Measurements from ENCODE around the gene LRRC28.
A peak's percentile ranks its signal among the peaks of the same experiment; 100 is the strongest.

The LRRC28 gene

DNA sequence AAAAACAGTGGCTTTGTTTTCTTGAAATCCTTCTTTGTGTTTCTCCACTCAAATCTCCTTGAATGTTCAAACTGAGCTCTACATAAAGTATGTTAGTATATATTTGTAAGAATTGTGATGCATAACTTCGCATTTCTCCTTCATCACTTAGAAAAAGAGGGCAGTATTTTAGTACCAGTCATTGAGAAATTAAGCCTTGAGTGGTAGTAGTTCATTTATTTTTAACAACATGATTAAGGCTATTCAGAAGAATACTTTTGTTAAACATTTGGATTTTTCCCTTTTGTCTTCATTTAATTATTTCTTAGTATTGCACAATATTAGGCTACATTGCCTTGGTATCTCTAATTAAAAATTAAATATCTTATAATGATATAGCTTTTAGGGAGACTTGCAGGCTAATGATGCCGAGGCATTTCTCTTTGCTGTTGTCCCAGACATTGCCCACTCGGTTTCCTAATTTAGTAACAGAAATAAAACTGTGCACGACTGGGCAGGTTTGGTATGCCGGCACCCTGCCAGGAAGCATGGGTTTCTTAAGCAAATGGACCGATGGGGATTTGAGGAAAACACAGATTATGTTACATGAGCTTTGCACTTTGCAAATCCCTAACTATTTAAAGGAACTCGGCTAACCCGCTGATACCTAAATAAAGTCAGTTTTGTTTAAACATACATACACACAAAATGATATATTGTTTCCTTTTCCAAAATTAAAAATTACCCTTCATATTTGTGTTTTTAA, 54.7 kb downstream of the LRRC28 start:
- no peak for DNase-seq (ENCODE audit: low read depth, low spot score)

- DNase-seq (ENCODE audit: low read depth, low spot score), result no peak
These were observed 55.5 kb downstream of the LRRC28 start for GRCh38 chr15:99306694-99307338.

- DNase-seq (ENCODE audit: low read depth, low spot score), result no peak
These were observed 56.5 kb downstream of the LRRC28 start for GRCh38 chr15:99307735-99308134.

DNA sequence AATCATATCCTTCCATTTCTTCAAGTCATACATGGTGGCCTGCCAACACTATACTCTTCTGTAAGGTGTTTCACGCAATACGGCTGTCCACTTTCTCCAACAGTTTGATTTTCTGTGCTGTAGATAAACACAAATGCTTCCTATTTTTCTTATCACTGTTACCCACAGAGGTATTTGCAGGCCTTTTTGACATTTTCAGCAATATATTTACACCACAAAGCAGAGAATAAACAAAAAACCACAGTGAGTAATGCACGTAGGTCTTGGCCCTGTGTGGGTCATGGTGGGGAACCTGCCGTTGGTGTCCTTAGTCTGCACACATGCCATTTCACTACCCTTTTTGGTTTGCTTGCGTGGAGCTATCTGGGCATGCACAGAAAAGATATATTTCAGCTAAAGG, 59.5 kb downstream of the LRRC28 start:
- DNase-seq (ENCODE audit: low read depth, low spot score), result no peak

DNA sequence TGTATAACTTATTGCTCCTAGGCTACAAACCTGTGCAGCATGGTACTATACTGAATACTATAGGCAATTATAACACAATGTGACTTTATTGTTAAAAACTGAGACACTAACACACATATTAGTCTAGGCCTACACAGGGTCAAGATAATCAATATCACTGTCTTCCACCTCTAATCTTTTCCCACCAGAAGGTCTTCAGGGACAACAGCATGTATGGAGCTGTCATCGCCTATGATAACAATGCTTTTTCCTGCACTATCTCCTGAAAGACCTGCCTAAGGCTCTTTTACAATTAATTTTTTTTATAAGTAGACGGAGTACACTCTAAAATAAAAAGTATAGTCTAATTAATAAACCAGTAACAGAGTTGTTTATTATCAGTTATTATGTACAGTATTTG, 60.9 kb downstream of the LRRC28 start:
- DNase-seq (ENCODE audit: low read depth, low spot score), result no peak

- DNase-seq (ENCODE audit: low read depth, low spot score), result no peak
These were observed 61.5 kb downstream of the LRRC28 start for GRCh38 chr15:99312794-99313193.

- DNase-seq (ENCODE audit: low read depth, low spot score), result peak; percentile 12
These were observed 64.4 kb downstream of the LRRC28 start for GRCh38 chr15:99315636-99316035.

DNA sequence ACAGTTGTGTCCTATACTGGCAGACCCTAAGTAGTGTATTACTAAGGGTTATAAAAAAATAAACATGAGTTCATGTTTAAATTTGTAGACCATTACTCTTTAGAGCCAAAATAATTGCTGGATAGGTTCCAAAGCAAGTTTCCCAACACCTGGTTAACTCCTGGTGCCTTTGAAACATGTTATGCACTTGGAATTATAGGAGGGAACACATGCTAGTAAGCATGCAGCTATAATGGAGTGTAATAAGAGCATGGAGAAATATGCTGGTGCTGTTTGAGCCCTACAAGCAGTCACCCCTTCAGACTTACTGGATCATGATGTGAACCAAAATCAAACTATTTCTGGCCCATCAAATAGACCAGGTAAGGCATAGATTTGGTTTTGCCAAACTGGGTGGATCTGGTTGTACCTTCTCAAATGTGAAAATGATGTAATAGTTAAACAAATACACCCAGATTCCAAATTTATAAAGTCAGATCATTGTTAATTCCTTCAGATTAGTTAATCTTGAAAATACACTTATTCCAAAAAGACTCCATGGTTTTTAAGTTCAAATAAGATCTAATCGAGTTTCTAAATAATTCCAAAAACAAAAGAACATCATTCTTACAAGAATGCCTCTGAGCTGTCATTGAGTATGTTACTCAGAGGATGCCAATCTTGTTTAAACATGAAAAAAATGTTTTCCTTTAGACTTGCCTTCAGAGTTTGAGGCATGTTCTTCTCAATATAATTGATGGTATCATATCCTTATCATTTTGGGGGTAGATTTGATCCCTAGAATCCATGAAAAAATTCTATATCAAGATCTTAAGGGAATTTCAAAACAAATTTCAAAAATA, 69.3 kb downstream of the LRRC28 start:
- DNase-seq (ENCODE audit: low read depth, low spot score), result no peak

DNA sequence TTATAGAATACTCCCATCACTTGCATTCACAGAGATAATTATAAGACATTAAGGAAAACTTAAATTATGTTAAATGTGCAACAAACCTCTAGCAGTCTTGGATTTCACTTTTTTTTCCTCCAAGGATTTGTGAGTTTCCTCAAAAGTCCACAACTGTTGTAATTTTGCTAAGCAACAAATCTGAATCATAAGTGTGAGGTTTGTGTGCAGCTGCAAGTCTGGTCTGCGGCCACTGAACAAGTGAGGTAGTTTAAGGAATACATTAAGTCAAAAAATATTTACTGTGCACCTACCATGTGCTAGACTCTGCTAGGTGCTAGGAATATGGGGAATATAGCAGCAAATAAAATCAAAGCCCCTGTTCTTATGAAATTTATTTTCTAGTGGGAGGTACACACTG, 70.2 kb downstream of the LRRC28 start:
- no peak for DNase-seq (ENCODE audit: low read depth, low spot score)

DNA sequence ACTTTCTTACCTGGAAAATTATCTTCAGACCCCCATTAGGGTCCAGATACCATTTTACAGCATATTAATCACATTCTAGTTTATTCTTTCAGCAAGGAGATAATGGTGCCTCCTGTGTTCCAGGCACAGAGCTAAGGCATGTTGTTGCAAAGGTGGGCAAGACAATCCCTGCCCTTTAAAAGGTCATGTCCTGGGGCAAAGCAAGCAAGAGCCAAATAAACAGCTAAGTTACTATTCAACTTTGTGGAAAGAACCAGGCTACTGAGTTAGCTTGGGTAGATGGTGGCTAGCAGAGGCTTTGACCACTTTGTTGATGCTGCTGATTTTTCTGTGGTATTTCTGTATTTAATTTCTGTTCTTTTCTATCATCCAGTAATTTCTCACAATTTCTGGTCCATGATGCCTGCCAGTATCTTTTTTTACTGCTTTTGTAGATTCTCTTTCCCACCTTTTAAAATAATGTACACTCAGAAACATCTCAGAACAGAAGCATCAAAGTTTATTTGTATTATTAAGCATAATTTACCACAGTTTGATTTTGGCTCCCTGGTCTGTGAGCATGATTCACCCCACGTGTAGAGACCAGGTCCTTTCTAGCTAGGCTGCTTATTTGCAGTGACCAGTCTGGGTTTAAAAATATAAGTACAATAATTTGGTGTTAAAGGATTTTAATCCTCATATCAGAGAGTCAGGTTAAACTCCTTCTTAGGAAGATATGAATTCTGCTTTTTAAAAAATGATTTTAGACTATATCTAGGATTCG, 71.5 kb downstream of the LRRC28 start:
- no peak for DNase-seq (ENCODE audit: low read depth, low spot score)

DNA sequence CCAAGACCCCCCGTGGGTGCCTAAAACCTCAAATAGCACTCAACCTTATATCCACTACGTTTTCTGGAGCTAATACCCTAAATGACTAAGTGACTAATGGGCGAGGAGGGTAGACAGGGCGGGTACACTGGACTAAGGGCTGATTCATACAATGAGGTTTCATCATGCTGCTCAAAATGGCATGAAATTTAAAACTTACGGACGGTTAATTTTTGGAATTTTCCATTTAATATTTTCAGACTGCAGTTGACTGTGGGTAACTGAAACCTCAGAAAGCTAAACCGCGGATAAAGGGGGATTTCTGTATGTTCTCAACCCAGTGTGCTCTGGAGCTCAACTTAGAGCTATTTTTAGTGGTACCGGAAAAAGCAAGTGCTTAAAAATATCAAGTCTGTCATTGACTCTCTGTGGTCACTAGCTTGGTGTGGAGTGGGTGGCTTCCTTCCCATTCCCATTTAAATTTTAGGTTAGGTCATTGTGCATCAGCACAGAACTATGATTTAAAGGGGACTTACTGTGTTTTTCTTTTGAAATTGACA, 72.9 kb downstream of the LRRC28 start:
- no peak for DNase-seq (ENCODE audit: low read depth, low spot score)

DNA sequence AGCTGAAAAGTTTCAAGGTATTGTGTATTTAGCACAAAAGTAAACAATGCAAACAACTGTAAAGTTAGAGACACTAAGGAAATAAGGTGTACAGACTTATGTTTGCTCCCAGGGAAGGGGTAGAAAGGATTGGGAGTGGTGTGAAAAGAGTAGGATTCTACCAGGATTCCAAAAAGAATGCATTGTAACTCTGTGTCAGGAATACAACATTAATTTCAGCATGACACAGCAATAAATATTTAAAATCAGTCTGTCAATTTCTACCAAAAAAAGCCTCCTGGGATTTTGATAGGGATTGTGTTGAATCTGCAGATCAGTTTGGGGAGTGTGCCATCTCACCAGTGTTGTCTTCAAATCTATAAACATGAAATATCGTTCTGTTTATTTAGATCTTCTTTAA, 73.4 kb downstream of the LRRC28 start:
- DNase-seq (ENCODE audit: low read depth, low spot score), result no peak

DNA sequence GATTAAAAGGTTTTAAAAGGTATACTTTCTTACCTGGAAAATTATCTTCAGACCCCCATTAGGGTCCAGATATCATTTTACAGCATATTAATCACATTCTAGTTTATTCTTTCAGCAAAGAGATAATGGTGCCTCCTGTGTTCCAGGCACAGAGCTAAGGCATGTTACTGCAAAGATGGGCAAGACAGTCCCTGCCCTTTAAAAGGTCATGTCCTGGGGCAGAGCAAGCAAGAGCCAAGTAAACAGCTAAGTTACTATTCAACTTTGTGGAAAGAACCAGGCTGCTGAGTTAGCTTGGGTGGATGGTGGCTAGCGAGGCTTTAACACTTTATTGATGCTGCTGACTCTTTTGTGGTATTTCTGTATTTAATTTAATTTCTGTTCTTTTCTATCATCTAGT, 75.0 kb downstream of the LRRC28 start:
- DNase-seq (ENCODE audit: low read depth, low spot score), result no peak

- no peak for DNase-seq (ENCODE audit: low read depth, low spot score)
These were observed 77.1 kb downstream of the LRRC28 start for GRCh38 chr15:99328106-99329072.

DNA sequence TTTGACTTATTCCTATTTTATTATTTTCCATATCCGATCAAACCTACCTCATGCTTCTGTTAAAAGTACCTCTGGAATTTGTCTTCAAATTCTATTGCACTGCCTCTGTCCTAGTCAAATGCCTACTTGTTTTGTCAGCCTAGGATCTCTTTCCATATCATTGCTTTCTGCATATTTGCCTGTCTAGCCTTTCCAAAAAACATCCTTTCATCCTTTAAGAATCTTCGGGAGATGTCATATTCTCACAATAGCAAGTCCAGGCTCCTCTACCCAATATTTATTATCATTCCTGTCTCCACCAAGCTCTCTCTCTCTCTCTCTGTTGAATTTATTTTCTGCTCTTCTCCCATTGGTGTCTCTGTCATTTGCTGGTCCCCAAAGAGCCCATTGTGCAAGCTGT, 80.1 kb downstream of the LRRC28 start:
- no peak for DNase-seq (ENCODE audit: low read depth, low spot score)

DNA sequence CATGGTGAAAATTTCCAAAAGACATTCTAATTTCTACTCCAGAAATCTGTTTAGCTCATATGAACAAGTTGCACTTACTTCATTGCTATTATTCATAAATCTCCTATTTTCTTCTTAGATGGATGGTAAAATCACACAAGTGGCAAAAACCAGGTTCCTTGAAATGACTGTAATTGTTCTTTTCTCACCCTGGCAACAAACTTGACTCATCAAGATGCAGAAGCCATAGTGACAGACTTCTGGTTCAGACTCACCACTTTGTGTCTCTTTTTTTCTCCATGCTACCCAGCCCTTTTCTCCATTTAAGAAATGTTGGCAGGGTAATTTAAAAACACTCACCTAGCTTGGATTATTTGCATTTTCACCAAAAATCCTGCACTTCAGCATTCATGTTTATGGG, 82.1 kb downstream of the LRRC28 start:
- no peak for DNase-seq (ENCODE audit: low read depth, low spot score)

DNA sequence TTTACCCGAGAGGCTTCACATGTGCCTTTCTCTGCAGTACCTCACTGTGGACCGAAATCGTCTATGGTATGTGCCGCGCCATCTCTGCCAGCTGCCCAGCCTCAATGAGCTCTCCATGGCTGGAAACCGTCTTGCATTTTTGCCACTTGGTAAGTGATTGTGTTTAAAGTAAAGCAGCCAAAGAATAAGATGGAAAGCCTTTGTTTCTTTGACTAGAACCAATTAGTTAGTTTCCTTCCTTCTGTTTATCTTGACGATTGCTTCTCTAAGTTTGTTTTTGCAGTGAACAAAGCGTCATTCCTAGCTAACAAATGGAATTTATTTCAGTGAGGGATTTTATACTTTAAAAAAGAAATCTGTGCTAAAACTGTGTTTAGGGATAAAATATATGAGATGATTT, 82.7 kb downstream of the LRRC28 start:
- no peak for DNase-seq (ENCODE audit: low read depth, low spot score)

DNA sequence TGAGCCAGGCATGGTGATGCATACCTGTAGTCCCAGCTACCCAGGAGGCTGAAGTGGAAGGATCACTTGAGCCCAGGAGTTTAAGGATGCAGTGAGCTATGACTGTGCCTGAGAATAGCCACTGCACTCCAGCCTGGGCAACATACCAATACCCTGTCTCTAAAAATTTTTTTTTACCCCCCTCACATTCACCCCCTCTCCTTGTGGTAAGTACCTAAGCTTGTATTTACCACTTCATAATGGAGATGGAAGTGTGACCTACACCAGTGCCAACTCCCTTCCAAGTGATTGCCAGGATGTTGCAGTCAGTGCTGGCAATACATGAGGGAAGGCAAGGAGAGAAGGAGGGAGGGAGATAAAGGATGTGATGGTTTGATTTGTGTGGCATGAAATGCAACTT, 84.2 kb downstream of the LRRC28 start:
- no peak for DNase-seq (ENCODE audit: low read depth, low spot score)

DNA sequence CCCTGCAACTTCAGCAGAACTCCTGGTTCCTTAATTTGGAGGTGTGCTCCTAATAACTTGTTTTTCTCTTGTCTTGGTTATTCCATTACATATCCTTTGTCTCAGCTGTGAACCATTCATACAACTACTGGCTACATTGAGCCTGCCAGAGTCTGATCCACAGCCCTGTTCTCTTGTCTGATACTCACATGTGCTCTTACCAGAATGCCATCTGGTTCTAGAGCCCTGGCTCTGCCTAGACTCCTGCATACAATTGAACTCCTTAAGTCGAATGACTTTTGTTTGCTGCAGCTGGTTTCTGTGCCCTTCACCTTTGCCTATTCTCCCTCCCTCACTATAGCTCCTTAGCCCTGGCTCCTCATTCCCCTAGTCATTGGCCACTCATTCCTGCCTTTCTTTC, 85.5 kb downstream of the LRRC28 start:
- no peak for DNase-seq (ENCODE audit: low read depth, low spot score)

GRCh38 chr15:99340347-99340746, 89.1 kb downstream of the LRRC28 start:
- DNase-seq (ENCODE audit: low read depth, low spot score), result no peak
